OCI-LY3 (cell line): ENCODE measurements around the gene STARD3.

ENCODE experiments used
- H2AFZ ChIP-seq: fragments of 200-600, 300-600 bp; shearing (Covaris generic); 2 replicates; pipeline ENCODE4 v1.6.0; 2014; ENCODE audit warnings: antibody characterized with exemption, low read depth, low read length
- H3K27ac ChIP-seq: fragments of 200-600, 300-600 bp; sonication (generic); 2 replicates; pipeline ENCODE4 v1.5.1; 2014; ENCODE audit warnings: mild to moderate bottlenecking, low read length, moderate library complexity, mixed read lengths
- H3K27me3 ChIP-seq: fragments of 200-600, 300-600 bp; sonication (generic); 2 replicates; pipeline ENCODE4 v1.6.1; 2014; ENCODE audit warnings: low read depth, low read length, mixed read lengths
- H3K36me3 ChIP-seq: fragments of 200-600, 300-600 bp; sonication (generic); replicated peaks from 2 replicates; pipeline ENCODE3; 2014; ENCODE audit warnings: low read depth, low read length, mixed read lengths
- H3K4me1 ChIP-seq: fragments of 300-600, 200-600 bp; sonication (generic); 2 replicates; pipeline ENCODE4 v1.6.1; 2014; ENCODE audit warnings: low read length, mixed read lengths
- H3K4me2 ChIP-seq: fragments of 200-600, 300-600 bp; sonication (generic); 2 replicates; pipeline ENCODE4 v1.6.1; 2014; ENCODE audit warnings: low read length, mixed read lengths
- H3K4me3 ChIP-seq: fragments of 300-600, 200-600 bp; sonication (generic); 2 replicates; pipeline ENCODE4 v1.5.1; 2014; ENCODE audit warnings: antibody characterized with exemption, mild to moderate bottlenecking, low read length, moderate library complexity
- H3K79me2 ChIP-seq: fragments of 300-600, 200-600 bp; shearing (Covaris generic); 2 replicates; pipeline ENCODE4 v1.6.1; 2014; ENCODE audit warnings: mild to moderate bottlenecking, low read length, mixed read lengths
- H3K9ac ChIP-seq: fragments of 300-600, 200-600 bp; shearing (Covaris generic); 2 replicates; pipeline ENCODE4 v1.6.0; 2014; ENCODE audit warnings: mild to moderate bottlenecking, low read length, moderate library complexity
- H3K9me3 ChIP-seq: fragments of 200-600, 300-600 bp; shearing (Covaris generic); 2 replicates; pipeline ENCODE4 v1.6.1; 2014; ENCODE audit warnings: low read length, mixed read lengths; ENCODE audit not compliant: insufficient read depth
- H4K20me1 ChIP-seq: fragments of 200-600, 300-600 bp; sonication (generic); 2 replicates; pipeline ENCODE4 v1.6.1; 2016; ENCODE audit warnings: low read length, mixed read lengths; ENCODE audit not compliant: insufficient read depth
- EZH2phosphoT487 ChIP-seq: fragments of 200-600 bp; shearing (Covaris generic); IDR thresholded peaks from 2 replicates; pipeline ENCODE4 v1.6.1; 2018; ENCODE audit warnings: antibody characterized with exemption, mixed run types, low read depth
- TF ChIP-seq, protein P1 (sequence below): fragments of 200-600, 300-600 bp; sonication (generic); IDR thresholded peaks from 2 replicates; pipeline ENCODE4 v1.5.1; 2014; ENCODE audit warnings: antibody characterized with exemption, low read length, low read depth

STARD3 gene

DNA sequence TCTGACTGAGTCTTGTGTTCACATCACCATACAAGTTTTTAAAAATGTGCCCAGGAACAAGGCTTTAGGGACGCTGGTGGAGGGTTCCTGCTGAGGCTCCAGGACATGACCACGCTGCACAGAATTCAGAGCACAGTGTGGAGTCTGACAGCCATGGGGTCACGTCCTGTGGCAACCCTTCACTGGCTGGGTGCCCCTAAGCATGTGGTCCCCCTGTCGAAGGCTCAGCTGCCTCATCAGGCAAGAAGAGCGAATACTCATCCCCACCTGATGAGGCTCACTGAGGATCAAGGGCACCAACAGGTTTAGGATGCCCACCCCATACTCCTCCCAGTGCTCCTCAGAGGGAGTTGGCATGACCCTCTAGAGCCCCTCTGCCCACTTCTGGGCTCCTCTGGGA lies 37.2 kb downstream of the STARD3 start:
- Histone ChIP-seq H3K36me3 (no peaks in the 10 kb centered on the region), H3K79me2 (no peaks in the 10 kb centered on the region), H3K4me1 (peaks cover 15% of the 10 kb centered on the region), H3K9me3 (no peaks in the 10 kb centered on the region), H4K20me1 (no peaks in the 10 kb centered on the region), H3K4me2 (no peak overlapping the region), H2AFZ (no peak overlapping the region), H3K9ac (no peak overlapping the region), H3K27me3 (no peaks in the 10 kb centered on the region), H3K27ac (no peak overlapping the region), H3K4me3 (no peak overlapping the region)
- TF ChIP-seq, protein P1, sequence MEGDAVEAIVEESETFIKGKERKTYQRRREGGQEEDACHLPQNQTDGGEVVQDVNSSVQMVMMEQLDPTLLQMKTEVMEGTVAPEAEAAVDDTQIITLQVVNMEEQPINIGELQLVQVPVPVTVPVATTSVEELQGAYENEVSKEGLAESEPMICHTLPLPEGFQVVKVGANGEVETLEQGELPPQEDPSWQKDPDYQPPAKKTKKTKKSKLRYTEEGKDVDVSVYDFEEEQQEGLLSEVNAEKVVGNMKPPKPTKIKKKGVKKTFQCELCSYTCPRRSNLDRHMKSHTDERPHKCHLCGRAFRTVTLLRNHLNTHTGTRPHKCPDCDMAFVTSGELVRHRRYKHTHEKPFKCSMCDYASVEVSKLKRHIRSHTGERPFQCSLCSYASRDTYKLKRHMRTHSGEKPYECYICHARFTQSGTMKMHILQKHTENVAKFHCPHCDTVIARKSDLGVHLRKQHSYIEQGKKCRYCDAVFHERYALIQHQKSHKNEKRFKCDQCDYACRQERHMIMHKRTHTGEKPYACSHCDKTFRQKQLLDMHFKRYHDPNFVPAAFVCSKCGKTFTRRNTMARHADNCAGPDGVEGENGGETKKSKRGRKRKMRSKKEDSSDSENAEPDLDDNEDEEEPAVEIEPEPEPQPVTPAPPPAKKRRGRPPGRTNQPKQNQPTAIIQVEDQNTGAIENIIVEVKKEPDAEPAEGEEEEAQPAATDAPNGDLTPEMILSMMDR, result no peak
- TF ChIP-seq EZH2phosphoT487, result no peak

DNA sequence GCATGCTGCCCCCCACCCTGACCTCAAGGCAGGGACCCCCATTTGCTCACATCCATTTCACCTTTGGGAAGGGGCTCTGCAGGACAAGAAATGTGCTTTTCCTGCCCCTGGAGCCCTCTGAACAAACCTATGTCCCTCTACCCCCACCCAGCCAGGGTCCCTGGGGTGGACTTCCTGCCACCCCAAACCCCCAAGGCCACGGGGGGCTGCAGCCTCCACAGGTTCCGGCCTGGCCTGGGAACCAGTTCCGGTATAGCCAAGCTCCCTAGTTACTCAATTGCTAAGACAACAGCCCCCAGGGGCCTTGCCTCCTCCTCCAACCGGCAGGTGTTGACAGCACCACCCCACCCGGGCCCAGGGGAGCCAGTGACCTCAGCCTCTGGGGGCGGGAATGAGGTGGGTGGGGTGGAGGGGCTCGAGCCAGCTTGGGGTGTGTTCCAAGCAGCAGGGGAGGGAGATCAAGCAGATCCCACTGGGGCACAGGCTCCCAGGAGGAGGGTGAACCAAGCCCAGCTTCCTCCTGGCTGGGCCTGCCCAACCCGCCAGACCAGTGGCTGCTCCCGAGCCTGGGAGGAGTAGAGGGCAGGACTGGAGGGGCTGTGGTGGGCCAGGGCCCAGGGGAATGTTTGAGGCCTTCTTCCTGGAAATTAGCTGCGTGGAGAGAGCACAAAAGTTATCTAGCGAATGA lies 37.9 kb downstream of the STARD3 start:
- no peaks in the 10 kb centered on the region for H3K79me2 ChIP-seq
- H3K27me3 ChIP-seq, result no peaks in the 10 kb centered on the region
- no peaks in the 10 kb centered on the region for H4K20me1 ChIP-seq
- no peak overlapping the region for H3K4me2 ChIP-seq
- H3K4me1 ChIP-seq, result peaks cover 15% of the 10 kb centered on the region
- H3K9ac ChIP-seq, result no peak overlapping the region
- no peak overlapping the region for H3K4me3 ChIP-seq
- no peaks in the 10 kb centered on the region for H3K9me3 ChIP-seq
- no peaks in the 10 kb centered on the region for H3K36me3 ChIP-seq
- no peak for TF ChIP-seq EZH2phosphoT487
- TF ChIP-seq, protein P1, result no peak
- no peak overlapping the region for H3K27ac ChIP-seq
- no peak overlapping the region for H2AFZ ChIP-seq

DNA sequence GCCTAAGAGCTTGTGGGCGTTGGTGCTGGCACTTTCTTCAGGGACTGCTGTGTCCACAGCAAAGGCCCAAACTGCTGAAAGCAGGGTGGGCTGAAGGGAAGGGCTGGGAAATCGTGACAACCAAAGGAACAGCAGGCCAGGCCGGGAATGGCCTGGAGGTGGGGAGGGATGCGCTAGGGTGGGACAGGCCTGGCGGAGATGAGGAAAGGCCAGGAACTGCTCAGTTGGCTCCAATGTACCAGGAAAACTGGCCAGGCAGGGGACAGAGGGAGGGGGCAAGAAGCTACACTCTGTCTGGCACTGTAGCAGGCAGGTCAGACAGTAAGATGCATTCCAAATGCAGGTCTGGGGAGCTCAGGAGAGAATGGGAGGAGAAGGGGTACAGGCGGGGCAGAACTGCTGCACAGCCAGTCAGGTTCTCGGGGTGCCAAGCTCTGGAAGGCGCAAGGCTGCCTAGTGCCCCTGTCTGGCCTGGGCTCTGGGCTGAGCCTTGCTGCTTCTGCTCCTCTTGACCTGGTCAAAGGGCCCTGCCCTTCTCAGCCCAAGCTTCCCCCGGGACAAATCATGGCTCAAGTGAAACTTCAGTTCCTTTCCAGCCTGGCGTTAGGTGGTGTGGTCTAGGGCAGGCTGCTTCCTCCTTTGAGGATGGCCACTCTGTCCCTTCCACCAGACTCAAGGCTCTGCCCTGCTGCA lies 38.6 kb downstream of the STARD3 start:
- Histone ChIP-seq H3K4me1 (peaks cover 15% of the 10 kb centered on the region), H2AFZ (no peak overlapping the region), H4K20me1 (no peaks in the 10 kb centered on the region), H3K4me2 (no peak overlapping the region), H3K79me2 (no peaks in the 10 kb centered on the region), H3K27me3 (no peaks in the 10 kb centered on the region), H3K4me3 (no peak overlapping the region), H3K9me3 (no peaks in the 10 kb centered on the region), H3K27ac (no peak overlapping the region), H3K36me3 (no peaks in the 10 kb centered on the region), H3K9ac (no peak overlapping the region)
- TF ChIP-seq, protein P1, result no peak
- TF ChIP-seq EZH2phosphoT487, result no peak

DNA sequence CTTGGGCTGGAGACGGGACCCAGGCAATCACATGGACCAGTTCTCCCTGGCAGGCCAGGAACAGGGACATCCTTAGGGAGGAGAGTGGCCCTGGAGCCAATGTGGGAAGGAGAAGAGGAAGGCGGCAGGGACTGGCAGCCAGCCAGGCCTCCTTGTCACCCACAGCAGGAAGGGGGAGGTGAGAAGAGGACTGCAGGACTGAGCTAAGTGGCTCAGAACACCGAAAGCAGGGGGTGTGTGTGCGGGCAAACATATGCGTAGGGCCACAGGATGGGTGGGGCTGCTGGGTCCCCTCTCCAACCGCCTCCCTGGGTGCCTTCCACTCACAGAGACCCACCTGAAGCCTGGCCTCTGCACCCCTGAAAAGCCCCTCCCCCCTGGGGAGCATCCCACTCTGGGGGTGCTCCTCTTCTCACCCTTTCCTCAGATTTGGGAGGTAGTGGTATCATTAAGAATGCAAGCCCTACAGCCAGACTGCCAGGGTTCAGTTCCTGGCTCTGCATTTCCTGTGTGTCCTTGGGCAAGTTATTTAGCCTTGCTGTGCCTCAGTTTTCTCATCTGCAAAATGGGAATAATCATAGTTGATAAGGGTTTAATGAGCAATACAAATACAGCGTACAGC lies 39.4 kb downstream of the STARD3 start:
- Histone ChIP-seq H3K36me3 (no peaks in the 10 kb centered on the region), H4K20me1 (no peaks in the 10 kb centered on the region), H2AFZ (no peak overlapping the region), H3K27ac (no peak overlapping the region), H3K9ac (no peak overlapping the region), H3K4me1 (peaks cover 18% of the 10 kb centered on the region), H3K27me3 (no peaks in the 10 kb centered on the region), H3K9me3 (no peaks in the 10 kb centered on the region), H3K4me2 (no peak overlapping the region), H3K4me3 (no peak overlapping the region), H3K79me2 (no peaks in the 10 kb centered on the region)
- TF ChIP-seq, protein P1, result no peak
- no peak for TF ChIP-seq EZH2phosphoT487
